Activated CD4-positive, alpha-beta T cell treated with anti-CD3 and anti-CD28 coated beads, Interleukin-2, amount 10 ng/mL, durations not matched to agents 24 days and 14 days (primary cell): Measurements from ENCODE around the gene PRR29. TPM values are rescaled to one million over a fixed set of nuclear protein-coding genes. Genes with fewer than 3 reads are reported as not detected.

Source experiments
- DNase-seq: peaks from one replicate; pipeline ENCODE4 v3.0.0; 2022
- H3K27ac Mint-ChIP-seq: one replicate; pipeline ENCODE4 v1.8.0; 2022; ENCODE audit warnings: mild to moderate bottlenecking, mixed read lengths
- H3K27me3 Mint-ChIP-seq: one replicate; pipeline ENCODE4 v1.8.0; 2022; ENCODE audit warnings: mixed read lengths
- H3K36me3 Mint-ChIP-seq: one replicate; pipeline ENCODE4 v1.8.0; 2022; ENCODE audit warnings: low read depth, mild to moderate bottlenecking, mixed read lengths
- H3K4me1 Mint-ChIP-seq: one replicate; pipeline ENCODE4 v1.8.0; 2021; ENCODE audit warnings: mixed read lengths
- H3K4me3 Mint-ChIP-seq: one replicate; pipeline ENCODE4 v1.8.0; 2022; ENCODE audit warnings: mild to moderate bottlenecking, moderate library complexity, mixed read lengths
- H3K9me3 Mint-ChIP-seq: one replicate; pipeline ENCODE4 v1.8.0; 2021; ENCODE audit warnings: mixed read lengths
- intact Hi-C: fragments of 100-400 bp; cut with micrococcal nuclease; formaldehyde crosslinking; loops from one replicate; pipeline ENCODE4 v1.15.1; 2023
- total RNA-seq: library from RNA; stranded (reverse); gene quantifications from 2 replicates; pipeline ENCODE4 v1.2.3, GENCODE V29; 2022

Gene PRR29
- total RNA-seq, 1 donor from 2014 or later: 0.12 TPM

- no peak for DNase-seq
- Mint-ChIP-seq H3K27me3 (no peaks in the 10 kb centered on the region), H3K4me3 (no peak overlapping the region), H3K4me1 (peaks cover 4% of the 10 kb centered on the region), H3K36me3 (peaks cover 66% of the 10 kb centered on the region), H3K27ac (peak overlapping the region; percentile 9), H3K9me3 (no peaks in the 10 kb centered on the region)
- intact Hi-C loops: no loop called here
These were observed 43.8 kb downstream of the PRR29 start for GRCh38 chr17:64041912-64042311.

GRCh38 chr17:64042700-64043485 is 44.7 kb downstream of the PRR29 start:
- no peaks in the 10 kb centered on the region for H3K27me3 Mint-ChIP-seq
- H3K9me3 Mint-ChIP-seq: no peaks in the 10 kb centered on the region
- no peak for DNase-seq
- intact Hi-C loops: no loop called here
- H3K27ac Mint-ChIP-seq: no peak overlapping the region
- peaks cover 68% of the 10 kb centered on the region for H3K36me3 Mint-ChIP-seq
- H3K4me3 Mint-ChIP-seq: no peak overlapping the region
- peaks cover 4% of the 10 kb centered on the region for H3K4me1 Mint-ChIP-seq

- DNase-seq: no peak
- intact Hi-C loops: no loop called here
- H3K27ac Mint-ChIP-seq: no peak overlapping the region
- no peak overlapping the region for H3K4me3 Mint-ChIP-seq
- H3K4me1 Mint-ChIP-seq: peaks cover 7% of the 10 kb centered on the region
- peaks cover 71% of the 10 kb centered on the region for H3K36me3 Mint-ChIP-seq
- H3K27me3 Mint-ChIP-seq: no peaks in the 10 kb centered on the region
- H3K9me3 Mint-ChIP-seq: no peaks in the 10 kb centered on the region
These were observed 47.0 kb downstream of the PRR29 start for GRCh38 chr17:64045176-64045575.

- DNase-seq: no peak
- intact Hi-C loops: no loop called here
- Mint-ChIP-seq H3K4me3 (no peak overlapping the region), H3K4me1 (peaks cover 30% of the 10 kb centered on the region), H3K36me3 (peaks cover 82% of the 10 kb centered on the region), H3K27me3 (no peaks in the 10 kb centered on the region), H3K9me3 (no peaks in the 10 kb centered on the region), H3K27ac (no peak overlapping the region)
These were observed 50.7 kb downstream of the PRR29 start for GRCh38 chr17:64048805-64049204.

- intact Hi-C loops: no loop called here
- Mint-ChIP-seq H3K27ac (peak overlapping the region; percentile 86), H3K9me3 (no peaks in the 10 kb centered on the region)
These were observed 53.0 kb downstream of the PRR29 start for GRCh38 chr17:64051153-64051552.

GRCh38 chr17:64053101-64053500 is 55.0 kb downstream of the PRR29 start:
- peaks cover 42% of the 10 kb centered on the region for H3K4me1 Mint-ChIP-seq
- H3K27me3 Mint-ChIP-seq: no peaks in the 10 kb centered on the region
- no peaks in the 10 kb centered on the region for H3K9me3 Mint-ChIP-seq
- H3K36me3 Mint-ChIP-seq: peaks cover 80% of the 10 kb centered on the region
- intact Hi-C loops: no loop called here
- H3K4me3 Mint-ChIP-seq: no peak overlapping the region
- H3K27ac Mint-ChIP-seq: no peak overlapping the region
- DNase-seq: no peak

More at GRCh38 chr17:64051153-64051552, 53.0 kb downstream of the PRR29 start:
- Mint-ChIP-seq H3K4me3 (peak overlapping the region; percentile 58), H3K36me3 (peaks cover 78% of the 10 kb centered on the region), H3K4me1 (peaks cover 30% of the 10 kb centered on the region), H3K27me3 (no peaks in the 10 kb centered on the region)
- peak; percentile 84 for DNase-seq

Other genes with a start within 250 kb of the PRR29 start
- 81.8 and 82.9 TPM in 2 replicates for gene CCDC47, start 224.8 kb upstream of the PRR29 start, total RNA-seq
- 145 and 146 TPM in 2 replicates for gene DDX42, start 224.2 kb upstream of the PRR29 start, total RNA-seq
- 189 and 199 TPM in 2 replicates for gene PSMC5, start 170.9 kb upstream of the PRR29 start, total RNA-seq
- gene FTSJ3, start 170.7 kb upstream of the PRR29 start, total RNA-seq: 99.6 and 100 TPM in 2 replicates
- gene SMARCD2, start 155.7 kb upstream of the PRR29 start, total RNA-seq: 120 and 121 TPM in 2 replicates
- gene CSH2, start 124.7 kb upstream of the PRR29 start, total RNA-seq: not detected in 2 replicates
- not detected in 2 replicates for gene GH2, start 116.4 kb upstream of the PRR29 start, total RNA-seq
- not detected in 2 replicates for gene CSH1, start 101.8 kb upstream of the PRR29 start, total RNA-seq
- gene CSHL1, start 87.1 kb upstream of the PRR29 start, total RNA-seq: not detected in 2 replicates
- not detected in 2 replicates for gene GH1, start 79.5 kb upstream of the PRR29 start, total RNA-seq
- 24.4 and 29.2 TPM in 2 replicates for gene CD79B, start 66.0 kb upstream of the PRR29 start, total RNA-seq
- gene SCN4A, start 25.4 kb upstream of the PRR29 start, total RNA-seq: 0.05 and 0.40 TPM in 2 replicates
- 62.2 TPM in 2 replicates for gene ICAM2, start 22.3 kb downstream of the PRR29 start, total RNA-seq
- gene ERN1, start 131.8 kb downstream of the PRR29 start, total RNA-seq: 41.3 and 52.1 TPM in 2 replicates